Measurements from ENCODE around the gene RITA1.
"Not testable (repeated sequence)": the region's sequence is repeated elsewhere in the genome, so short reads cannot be mapped to it uniquely, and the experiment has no call there.

The RITA1 gene

GRCh38 chr12:113185180-113186032, at the start of gene RITA1, which contains the start of gene DDX54:
Gene RITA1 (plus strand): TSS chr12:113185721. CDS start chr12:113186747, 1,026 bp downstream.
Gene DDX54 (minus strand): TSS chr12:113185478. CDS start chr12:113185451, 27 bp downstream.
- peak; percentile 92 for DNase-seq (ENCODE audit: low spot score)

DNA sequence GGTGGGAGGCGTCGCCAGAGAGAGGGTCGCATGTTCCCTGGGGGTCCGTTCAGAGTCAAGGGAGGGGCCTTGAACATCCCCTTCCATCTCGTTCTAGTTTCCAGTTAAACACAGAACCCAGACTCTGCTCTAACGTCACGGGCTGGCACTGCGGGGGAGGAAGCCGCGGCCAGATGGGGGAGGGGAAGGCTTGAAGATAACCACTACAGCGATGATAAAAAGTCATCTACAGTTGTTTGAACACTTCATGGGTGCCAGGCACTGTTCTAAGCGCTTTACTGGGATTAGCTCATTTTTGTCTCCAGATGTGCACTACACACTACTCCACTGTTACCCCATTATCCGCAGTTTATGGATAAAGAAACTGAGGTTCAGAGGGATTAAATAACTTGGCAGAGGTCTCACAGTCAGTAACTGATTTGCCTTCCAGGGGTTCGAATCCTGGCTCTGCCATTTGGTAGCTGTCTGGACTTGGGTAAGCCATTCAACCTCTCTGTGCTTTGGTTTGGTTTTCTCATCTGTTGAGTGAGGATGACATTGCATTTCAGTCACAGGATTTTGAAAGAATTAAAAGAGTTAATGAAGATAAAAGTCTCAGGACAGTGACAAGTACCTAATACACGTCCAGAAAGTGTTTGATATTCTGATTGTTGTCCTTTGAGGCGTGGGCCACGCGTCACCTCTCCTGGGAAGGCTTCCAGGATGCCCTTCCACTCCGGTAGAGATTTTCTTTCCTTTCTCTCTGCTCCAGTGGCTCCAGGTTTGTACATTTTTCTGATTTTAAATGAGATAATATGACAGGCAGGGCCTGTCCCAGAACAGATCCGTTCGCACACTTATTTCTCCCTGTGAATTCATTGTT, 49.2 kb upstream of the RITA1 start:
- no peak for DNase-seq (ENCODE audit: low spot score)

GRCh38 chr12:113136990-113137511, 48.5 kb upstream of the RITA1 start:
- no peak for DNase-seq (ENCODE audit: low spot score)

- no peak for DNase-seq (ENCODE audit: low spot score)
Measured at GRCh38 chr12:113137861-113138783, 47.4 kb upstream of the RITA1 start.

GRCh38 chr12:113138826-113139225, 46.7 kb upstream of the RITA1 start:
- no peak for DNase-seq (ENCODE audit: low spot score)

DNA sequence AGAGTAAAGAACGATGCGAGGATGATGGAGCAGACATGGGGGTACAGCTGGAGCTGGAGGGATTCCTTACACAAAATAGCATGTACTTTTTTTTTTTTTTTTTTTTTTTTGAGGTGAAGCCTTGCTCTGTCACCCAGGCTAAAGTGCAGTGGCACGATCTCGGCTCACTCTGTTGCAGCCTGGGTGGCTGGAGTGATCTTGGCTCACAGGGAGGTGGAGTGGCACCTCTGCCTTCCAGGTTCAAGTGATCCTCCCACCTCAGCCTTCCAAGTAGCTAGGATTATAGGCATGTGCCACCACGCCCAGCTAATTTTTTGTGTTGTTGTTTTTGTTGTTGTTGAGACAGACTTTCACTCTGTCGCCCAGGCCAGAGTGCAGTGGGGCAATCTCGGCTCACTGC, 44.8 kb upstream of the RITA1 start:
- no peak for DNase-seq (ENCODE audit: low spot score)

- DNase-seq (ENCODE audit: low spot score), result not testable (repeated sequence)
Measured at GRCh38 chr12:113141716-113142115, 43.8 kb upstream of the RITA1 start.

DNA sequence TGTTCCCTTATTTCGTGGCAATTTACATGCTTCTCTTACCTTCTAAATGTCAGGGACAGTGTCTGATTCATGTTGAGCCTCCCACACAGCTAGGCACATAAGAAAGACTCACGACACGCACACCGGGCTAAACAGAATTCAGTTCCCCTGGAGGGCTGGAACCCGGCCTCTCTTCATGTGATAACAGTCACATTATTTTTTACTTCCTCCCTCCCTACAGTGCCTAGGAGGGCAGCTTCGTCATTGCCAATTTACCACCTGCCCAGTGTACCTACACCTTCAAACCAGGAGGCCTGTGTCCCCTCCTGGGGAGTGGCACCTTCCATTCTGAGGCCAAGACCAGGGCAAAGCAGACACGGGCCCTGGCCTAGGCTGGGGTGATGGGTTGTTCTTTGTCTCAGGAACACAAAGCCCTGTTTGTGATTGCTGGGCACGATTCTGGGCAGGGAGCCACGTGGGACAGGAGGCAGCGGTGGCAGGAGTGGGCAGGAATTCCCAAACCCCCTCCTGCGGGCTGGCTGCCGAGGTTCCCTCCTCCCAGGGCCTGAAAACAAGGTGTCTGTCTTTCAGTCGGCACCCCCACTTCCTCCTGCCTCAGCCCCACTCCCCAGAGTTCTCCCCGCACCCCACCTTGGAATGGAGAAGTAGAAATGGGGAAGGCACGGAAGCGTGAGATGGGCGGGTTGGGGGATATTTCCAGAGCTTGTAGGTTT, 43.2 kb upstream of the RITA1 start:
- DNase-seq (ENCODE audit: low spot score), result no peak

DNA sequence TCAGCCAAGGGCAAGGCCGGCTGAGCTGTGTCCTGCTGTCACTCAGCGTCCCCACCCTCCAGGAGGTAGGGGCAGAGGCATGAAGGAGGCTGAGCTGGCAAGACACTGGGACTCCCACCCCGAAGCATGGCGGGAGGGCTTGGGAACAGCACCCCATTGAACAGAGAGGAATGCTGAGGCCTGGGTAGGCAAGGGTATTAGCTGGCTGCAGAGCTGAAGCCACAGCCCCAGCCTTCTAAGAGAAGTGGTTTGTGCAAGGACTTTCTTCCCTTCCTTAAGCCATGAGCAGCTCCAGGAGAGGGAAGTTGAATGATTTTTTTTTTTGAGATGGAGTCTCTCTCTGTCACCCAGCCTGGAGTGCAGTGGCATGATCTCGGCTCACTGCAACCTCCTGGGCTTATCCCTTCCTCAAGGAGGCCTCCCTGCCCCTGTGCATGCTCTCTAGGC, 42.6 kb upstream of the RITA1 start:
- no peak for DNase-seq (ENCODE audit: low spot score)

DNA sequence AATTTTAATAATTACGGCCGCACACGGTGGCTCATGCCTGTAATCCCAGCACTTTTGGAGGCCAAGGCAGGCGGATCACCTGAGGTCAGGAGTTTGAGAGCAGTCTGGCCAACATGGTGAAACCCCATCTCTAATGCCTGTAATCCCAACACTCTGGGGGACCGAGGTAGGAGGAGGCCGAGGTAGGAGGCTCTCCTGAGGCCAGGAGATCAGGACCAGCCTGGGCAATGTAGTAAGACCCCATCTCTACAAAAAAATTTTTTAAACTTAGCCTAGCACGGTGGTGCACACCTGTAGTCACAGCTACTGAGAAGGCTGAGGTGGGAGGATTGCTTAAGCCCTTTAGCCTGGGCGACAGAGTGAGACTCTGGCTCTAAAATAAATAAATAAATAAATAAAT, 41.6 kb upstream of the RITA1 start:
- no peak for DNase-seq (ENCODE audit: low spot score)

- DNase-seq (ENCODE audit: low spot score), result no peak
Measured at GRCh38 chr12:113144806-113145205, 40.7 kb upstream of the RITA1 start.

DNA sequence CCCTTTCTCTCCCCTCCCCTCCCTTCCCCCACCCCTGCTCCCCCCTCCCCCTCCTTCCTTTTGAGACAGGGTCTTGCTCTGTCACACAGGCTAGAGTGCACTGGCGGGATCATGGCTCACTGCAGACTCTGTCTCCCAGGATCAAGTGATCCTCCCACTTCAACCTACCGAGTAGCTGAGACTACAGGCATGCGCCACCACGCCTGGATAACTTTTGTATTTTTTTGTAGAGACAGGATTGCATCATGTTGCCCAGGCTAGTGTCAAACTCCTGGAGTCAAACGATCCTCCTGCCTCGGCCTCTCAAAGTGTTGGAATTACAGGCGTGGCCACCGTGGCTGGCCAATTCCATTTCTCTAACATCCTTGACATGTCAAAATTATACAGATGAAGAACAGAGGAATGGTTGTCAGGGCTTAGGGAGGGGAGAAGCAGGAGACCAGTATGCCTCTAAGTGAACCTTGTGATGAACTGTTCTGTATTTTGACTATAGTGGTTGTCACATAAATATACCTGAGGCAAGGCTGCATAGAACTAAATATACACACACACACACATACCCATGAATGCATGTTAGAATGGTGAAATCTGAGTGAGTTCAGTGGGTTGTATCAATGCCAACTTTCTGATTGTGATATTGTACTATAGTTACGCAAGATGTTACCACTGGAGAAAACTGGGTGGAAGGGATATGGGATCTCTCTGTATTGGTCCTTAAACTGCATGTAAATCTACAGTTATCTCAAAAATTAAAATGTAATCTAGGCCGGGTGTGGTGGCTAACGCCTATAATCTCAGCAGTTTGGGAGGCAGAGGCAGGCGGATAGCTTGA, 39.6 kb upstream of the RITA1 start:
- no peak for DNase-seq (ENCODE audit: low spot score)

DNA sequence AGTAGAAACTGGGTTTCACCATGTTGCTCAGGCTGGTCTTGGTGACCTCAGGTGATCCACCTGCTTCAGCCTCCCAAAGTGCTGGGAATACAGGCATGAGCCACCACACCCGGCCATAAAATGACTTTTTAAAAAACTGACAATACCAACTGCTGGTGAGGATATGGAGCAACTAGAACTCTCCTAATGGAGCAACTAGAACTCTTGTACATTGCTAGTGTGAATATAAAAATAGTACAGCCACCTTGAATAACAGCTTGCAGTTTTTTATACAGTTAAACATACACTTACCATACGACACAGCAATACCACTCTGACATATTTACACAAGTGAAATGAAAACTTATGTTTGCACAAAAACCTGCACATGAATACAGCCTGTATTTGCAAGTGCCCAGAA, 38.5 kb upstream of the RITA1 start:
- no peak for DNase-seq (ENCODE audit: low spot score)

DNA sequence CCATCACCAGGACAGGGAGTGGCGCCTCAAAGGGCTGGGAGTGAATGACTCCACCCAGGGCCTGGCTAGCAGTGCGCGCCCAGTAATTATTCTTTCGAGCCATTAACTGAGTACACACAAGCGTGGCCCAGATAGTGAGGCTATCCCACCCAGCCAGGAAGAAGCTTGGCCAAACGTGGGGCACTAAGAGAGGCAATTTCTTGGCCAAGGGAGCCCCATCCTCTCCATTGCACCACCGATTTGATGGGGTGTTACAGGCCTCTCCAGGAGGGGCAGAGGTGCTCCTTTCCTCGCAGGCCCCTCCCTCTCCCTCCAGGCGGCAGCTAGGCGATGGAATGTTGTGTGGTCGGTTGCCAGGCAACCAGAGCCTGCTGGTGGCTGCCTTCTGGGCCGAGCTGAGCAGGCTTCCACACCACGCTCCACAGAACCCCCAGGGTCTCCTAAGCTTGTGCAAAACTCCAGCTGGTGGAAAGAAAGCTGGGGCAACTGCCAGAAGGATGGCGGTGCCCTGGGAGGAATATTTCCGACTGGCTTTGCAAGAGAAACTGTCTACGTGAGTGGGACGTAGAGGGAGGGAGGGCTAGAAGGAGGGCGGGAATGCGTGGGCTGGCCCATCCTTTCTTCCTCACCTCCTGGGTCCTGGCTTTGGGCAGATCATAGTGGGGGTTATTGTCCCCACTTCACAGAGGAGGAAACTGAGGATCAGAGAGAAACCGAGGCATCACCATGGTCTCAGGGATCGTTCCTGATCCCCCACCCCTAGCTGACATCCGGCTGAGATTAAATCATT, 36.0 kb upstream of the RITA1 start, which contains the start of gene CFAP73:
TSS of gene CFAP73 (plus strand) at position 364 of the 790 bp plus-strand sequence. CDS start at position 498, 134 bp downstream.
- DNase-seq (ENCODE audit: low spot score), result peak; percentile 90

GRCh38 chr12:113151655-113152054, 33.9 kb upstream of the RITA1 start:
- DNase-seq (ENCODE audit: low spot score), result no peak

- no peak for DNase-seq (ENCODE audit: low spot score)
Measured at GRCh38 chr12:113152196-113152834, 33.2 kb upstream of the RITA1 start.

GRCh38 chr12:113152835-113153814, 32.4 kb upstream of the RITA1 start:
- DNase-seq (ENCODE audit: low spot score), result peak; percentile 92

Measured in GM03348 (cell line).